Measurements from ENCODE around the gene STAT4. TPM values are rescaled to one million over a fixed set of nuclear protein-coding genes. Genes with fewer than 3 reads are reported as not detected.

Gene STAT4
- polyA plus RNA-seq, 3 donors = 5.7 to 11.7 (median 8.3) TPM

DNA sequence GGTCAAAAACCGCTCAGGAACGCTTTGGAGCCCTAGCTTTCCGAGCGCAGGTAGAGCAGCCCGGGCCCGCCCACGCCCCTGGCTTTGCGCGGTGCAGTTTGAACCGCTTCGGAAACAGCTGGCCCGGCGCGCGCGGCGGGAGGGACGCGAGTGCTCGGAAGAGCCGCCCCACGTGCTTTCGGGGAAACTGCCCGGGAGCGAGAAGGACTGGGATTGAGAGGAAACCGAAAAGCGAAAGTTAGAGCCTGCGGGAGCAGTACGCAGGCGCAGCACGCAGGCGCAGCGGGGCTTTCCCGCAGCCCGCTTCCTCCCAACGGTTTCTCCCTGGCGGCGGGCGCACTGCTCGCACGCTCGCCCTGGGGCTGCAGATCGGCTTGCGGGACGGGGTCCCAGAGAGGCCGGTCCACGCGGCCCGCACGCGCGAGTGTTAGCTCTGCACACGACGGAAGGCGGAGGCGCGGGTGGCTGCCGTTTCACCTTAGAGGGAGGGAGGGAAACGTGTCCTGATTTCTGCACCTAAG, 130.5 kb downstream of the STAT4 start:
- DNase-seq (ENCODE audit: low read depth in 3 of 3, low spot score in 2 of 3) = peak; percentile 90

DNA sequence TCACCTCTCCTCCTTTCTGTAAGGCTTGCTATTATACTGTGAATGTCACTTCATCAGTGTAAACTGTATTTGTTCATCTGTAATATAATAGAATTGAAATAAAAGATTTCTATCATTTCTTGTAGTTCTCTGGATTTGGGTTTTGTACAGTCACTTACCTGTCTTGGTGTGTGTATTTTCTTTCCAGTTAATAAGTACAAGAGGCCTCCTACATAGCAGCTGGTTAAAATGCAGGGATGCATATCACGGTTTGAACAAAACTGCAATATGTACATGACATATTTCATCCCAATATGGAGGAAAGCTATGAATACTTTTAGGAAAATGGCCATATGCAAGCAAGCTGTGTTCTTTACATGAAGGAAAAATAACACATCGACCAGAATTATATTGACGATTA, 131.4 kb downstream of the STAT4 start:
- DNase-seq (ENCODE audit: low read depth in 3 of 3, low spot score in 2 of 3) = no peak

DNA sequence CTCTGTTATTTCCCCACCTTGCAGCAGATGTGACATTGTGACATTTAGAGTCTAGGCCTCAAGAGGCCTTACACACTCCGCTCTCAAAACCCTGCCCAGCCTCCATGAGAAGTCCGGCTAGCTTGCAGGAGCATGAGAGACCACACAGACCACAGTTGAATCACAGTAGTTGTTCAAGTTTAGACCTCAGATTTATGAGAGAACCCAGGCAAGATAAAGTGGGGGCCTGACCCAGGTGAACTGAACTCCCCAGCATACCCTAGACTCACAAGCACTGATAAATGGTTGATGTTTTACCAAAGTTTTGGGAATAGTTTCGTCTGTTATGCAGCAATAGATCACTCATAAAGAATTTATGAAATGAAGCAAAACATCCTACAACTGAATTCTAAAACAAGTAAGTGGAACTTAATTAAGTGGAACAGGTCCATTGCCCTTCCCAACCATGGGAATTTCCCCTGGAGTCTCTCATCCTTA, 132.1 kb downstream of the STAT4 start:
- DNase-seq (ENCODE audit: low read depth in 3 of 3, low spot score in 2 of 3) = no peak

DNA sequence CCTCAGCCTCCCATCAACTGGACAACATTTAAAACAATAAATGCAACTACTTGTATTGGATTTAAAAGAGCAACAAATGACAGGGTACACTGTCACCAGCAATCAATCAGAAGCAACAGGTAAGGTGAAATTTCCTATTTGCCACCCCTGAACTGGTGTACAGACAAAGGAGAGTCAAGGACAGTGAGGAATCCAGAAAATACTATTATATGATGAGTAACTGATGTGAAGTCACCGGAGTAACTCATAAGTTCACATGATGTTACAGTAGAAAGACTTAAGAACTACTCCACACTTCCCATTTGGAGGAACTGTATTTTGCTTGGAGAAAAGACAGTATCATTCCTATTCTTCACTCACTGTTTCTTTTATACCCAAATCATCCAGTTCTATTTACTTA, 132.7 kb downstream of the STAT4 start:
- DNase-seq (ENCODE audit: low read depth in 3 of 3, low spot score in 2 of 3) = no peak

DNA sequence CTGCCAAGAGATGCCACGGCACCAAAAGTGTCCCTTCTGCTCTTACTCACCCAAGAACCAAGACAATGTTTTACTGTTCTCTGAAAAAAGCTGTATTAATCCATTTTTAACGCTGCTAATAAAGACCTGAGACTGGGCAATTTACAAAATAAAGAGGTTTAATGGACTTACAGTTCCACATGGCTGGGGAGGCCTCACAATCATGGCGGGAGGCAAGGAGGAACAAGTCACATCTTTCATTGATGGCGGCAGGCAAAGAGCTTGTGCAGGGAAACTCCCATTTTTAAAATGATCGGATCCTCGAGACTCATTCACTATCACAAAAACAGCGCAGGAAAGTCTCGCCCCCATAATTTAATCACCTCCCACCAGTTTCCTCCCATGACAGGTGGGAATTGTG, 135.0 kb downstream of the STAT4 start:
- DNase-seq (ENCODE audit: low read depth in 3 of 3, low spot score in 2 of 3) = no peak

DNA sequence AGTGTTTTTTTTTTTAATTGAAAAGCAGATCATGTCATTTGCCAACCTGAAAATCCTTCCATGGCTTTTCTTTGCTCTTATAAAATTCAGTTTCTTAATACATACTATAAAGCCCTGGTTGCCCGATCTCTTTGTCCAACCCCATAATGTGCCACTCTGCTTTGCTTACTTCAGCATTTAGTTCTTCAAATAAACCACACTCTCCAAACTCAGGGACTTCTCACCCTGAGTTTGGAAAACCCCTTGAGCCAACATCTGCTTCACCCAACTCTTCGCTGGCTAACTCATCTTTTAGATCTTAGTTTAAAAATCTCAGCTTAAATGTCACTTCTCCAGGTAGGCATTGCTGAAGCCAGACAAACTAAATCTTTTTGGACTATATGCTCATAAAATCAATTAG, 135.6 kb downstream of the STAT4 start:
- no peak for DNase-seq (ENCODE audit: low read depth in 3 of 3, low spot score in 2 of 3)

DNA sequence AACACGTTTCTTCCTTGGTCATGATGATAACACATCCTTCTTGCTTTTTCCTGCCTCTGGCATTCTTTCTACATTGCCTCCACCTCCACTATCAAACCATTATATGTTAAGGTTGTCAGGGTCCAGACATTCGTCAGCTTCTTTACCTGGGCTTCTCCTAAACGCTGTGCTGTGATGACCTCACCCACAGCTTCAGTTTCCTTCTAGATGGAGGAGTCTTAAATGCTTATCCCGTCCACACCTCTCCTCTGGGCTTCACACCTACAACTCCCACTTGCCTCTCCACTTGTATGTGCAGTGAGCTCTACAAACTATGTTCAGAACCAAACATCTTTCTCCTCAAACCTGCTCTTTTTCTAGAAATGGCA, 136.2 kb downstream of the STAT4 start:
- no peak for DNase-seq (ENCODE audit: low read depth in 3 of 3, low spot score in 2 of 3)

DNA sequence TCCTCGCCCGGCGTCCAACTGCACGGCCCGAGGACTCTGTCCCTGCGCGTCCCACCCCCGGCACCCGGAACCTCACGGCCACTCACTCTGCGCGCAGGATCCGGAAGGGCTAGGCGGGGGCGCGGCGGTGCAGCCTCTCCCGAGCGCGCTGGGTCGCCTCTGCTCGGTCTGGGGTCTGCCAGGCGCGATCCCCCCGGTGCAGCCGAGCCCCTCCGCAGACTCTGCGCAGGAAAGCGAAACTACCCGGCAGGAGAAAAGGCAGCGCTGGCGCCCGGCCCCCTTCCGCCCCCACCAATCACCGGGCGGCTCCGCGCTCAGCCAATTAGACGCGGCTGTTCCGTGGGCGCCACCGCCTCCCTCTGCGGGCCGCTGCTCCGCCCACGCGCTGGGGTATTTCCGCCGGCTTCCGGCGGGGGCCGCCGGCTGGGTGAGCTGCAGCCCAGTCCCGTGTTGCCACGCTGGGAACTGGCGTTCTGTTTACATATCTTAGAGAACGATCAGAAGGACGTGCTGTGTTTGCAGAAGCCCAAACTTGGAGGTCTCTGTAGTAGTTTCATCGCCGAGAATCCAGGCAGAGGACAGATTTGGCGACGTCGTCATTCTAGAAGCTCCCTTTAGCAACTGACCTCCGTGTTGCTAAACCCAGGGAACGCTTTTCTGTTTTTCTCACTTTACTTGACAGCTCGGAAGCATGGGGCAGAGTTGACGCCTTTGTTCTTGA, 136.7 kb downstream of the STAT4 start, which contains the start of gene STAT1:
Gene STAT1 (minus strand): TSS at position 240 of the 721 bp plus-strand sequence. CDS start 4,168 bp downstream, outside the sequence.
- peak; percentile 75 to 87 (median 82) for DNase-seq (ENCODE audit: low read depth in 3 of 3, low spot score in 2 of 3)

DNA sequence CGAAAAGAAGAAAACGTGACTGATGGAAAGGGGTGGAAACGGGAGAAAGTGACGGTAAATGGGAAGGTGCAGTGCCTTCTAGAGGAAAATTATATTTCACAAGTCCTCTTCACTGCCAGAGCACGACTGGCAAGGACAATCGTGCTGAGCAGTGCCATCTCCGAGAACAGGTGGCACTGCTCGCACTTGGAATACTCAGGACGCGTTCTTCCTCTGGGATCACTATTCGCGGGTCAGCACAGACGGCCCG, 137.2 kb downstream of the STAT4 start:
- no peak for DNase-seq (ENCODE audit: low read depth in 3 of 3, low spot score in 2 of 3)

DNA sequence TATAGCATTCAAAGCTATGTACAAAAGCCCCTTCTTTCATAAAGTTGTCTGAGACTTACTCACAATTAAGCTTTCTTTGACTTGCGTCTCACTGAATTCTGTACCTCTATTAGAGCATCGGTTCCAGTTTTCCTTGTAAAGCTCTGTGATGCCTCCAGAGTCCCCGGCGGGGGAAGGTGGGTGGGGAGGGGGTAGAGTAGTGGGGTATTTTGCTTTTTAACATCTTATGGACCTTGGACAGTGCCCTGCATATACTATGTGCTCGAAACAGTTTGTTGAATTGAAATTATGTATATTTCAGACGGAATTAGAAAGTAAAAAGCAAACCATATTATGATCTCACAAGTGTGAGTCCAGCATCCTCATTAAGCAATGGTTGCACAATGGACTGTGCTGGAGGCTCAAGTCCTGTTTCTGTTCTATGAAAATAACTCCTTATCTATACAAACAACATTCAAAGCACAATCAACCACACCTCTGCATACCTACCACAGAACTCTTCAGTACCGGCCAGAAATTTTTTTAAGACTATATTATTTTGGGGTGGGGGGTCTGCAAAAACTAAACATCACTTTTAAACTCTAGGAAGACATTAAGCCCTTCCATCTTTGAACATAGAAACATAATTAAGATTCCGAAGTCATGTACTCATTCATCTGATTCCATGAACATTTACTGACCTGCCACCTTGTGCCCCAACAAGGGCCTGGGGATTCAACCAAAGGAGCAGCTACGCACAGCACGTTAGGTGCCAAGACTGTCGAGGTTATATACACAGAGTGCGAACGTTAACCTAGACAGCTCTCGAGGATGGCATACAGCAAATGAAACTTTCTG, 137.7 kb downstream of the STAT4 start:
- DNase-seq (ENCODE audit: low read depth in 3 of 3, low spot score in 2 of 3) = no peak

DNA sequence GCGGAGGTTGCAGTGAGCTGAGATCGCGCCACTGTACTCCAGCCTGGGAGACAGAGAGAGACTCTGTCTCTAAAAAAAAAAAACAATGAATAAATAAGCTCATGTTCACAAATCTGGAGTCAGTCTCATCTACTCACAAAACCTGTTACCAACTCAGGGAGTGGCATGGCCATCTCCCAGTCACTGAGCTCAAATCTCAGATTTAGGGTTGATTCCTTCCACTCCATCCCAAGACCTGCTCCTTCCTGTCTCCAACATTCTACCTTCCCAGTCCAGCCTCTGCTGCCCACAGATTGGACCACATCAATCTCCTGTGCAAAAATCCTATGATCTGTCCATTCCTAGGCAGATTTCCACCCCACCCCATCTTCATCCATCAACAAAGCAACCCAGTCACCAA, 138.4 kb downstream of the STAT4 start:
- no peak for DNase-seq (ENCODE audit: low read depth in 3 of 3, low spot score in 2 of 3)

DNA sequence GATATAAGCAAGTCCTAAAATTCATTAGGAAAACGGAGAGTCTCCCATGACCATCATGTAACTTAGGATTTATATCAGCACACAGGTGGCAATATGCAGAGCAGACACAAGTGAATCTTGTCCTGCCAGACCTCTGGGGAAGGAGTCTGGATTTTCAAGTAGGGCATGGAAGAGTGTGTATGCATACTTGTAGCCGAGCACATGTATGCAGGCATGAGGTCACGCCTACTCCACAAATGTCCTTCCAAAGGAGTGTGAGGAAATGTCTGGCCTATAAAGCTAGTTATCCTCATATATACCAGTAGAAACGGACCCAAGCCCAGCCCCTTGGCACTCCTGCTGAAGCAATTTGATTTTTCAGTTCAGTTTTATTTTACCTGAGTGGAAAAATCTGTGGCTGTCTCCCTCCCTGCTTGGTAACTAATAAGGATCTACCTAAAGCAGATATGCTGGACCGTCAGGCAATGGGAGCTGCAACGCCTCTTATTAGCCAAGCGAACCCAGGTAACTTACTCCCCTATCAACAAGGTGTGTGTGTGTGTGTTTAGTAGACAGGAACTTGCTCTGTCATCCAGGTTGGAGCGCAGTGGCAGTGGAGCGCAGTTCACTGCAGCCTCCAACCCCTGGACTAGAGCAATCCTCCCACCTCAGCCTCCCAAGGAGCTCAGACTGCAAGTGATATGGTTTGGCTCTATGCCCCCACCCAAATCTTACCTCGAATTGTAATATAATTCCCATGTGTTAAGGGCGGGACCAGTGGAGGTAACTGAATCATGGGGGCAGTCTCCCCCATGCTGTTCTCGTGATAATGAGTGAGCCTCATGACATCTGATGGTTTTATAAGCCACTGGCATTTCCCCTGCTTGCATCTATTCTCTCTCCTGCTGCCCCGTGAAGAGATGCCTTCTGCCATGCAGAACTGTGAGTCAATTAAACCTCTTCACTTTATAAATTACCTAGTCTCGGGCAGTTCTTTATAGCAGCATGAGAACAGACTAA, 139.6 kb downstream of the STAT4 start:
- no peak for DNase-seq (ENCODE audit: low read depth in 3 of 3, low spot score in 2 of 3)

DNA sequence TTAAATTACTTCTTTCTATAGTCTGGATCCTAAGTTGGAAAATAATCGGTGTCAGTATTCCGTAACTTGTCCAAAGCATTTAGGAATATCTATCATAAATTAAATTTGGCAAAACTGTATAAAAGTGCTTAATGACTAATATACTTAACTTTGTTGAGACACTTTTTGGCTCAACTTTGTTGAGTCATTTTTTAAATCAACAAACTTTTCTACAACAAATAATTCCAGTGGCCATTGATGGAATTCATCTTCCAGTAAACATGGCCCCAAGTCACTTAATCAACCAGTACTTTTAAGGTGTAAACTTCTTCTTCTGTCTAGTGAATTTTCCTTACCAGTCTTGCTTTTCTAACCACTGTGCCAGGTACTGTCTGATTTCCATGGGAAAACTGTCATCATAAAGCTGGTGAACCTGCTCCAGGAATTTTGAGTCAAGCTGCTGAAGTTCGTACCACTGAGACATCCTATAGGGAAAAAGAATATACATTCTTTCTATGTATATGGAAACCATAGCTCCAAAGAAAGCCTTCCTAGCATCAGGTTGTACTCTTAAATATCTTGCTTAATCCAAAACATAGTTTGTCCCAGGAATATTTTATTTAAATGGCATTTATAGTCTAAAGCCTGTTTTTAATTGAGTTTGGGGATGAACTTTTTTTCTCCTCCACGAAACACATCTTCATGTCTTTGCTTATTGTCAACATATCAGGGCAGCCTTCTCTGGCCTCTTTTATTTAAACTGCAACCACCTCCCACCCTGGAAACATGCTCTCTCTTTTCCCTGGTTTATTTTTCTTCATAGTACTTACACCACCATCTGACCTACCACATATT, 141.0 kb downstream of the STAT4 start:
- no peak for DNase-seq (ENCODE audit: low read depth in 3 of 3, low spot score in 2 of 3)

DNA sequence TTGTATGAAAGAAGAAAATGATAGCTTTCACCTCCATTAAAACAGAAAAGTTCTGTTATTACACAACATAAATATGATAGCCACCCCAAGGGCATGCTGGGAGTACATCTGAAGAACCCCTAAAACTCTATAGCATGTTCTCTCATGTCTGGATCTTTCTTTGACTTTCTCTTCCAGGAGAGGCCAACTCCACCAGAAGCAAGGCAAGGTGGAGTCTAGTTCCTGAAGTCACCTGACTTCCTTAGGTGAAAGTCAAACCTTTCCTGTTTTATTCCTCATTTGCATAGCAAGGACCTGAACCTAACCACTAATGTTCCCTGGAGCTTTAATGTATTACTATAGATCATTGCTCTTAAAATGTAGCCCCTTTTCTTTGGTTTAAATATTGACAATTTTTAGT, 142.5 kb downstream of the STAT4 start:
- DNase-seq (ENCODE audit: low read depth in 3 of 3, low spot score in 2 of 3) = no peak

DNA sequence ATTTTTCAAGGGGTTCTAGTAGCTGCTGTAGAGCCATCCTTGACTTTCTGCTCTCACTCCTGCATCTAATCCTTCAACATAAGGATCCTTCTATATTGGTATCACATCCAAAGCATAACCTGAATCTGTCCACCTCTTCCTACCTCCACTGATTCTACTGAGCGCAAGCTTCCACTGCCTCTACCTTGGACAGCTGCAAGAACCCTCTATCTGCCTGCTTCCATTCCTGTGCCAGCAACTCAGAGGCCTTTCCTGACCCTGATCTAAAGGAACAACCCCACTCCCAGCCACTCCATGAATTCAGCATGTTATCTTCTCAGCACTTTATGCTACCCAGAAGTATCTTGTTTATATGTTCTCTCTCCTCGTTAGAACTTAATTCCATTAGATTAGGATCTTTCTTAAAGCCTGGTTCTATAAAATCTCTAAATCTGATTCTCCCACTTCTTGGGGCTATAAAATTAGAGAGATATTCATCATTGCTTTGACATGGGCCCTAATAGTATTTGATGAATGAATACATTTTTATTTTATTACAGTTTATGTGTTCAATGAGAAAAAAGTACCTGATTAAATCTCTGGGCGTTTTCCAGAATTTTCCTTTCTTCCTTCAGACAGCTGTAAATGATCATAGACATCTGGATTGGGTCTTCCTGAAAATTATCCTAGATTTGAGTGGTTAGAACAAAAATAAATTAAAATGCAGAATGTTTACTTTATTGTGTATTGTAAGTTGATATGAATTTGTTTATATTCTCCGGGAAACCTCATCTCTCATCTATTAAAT, 143.6 kb downstream of the STAT4 start:
- no peak for DNase-seq (ENCODE audit: low read depth in 3 of 3, low spot score in 2 of 3)

DNA sequence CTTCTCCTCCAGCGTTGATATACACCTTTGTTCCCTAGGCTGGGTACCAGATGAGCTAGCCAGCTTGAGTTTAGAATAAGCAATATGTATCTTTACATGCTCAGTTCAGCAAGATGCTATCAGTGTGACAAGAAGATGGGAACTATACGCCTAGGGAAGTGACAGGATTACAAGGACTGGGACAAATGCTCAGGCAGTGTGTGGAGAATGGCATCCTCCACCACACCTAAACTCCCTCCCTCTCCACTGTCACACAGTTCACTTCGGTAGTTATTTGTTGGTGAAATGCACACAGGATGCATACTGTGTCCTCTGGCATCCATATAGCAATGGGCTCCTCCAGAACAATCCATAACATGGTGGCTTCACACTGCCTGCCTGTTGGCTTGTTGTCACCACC, 144.5 kb downstream of the STAT4 start:
- DNase-seq (ENCODE audit: low read depth in 3 of 3, low spot score in 2 of 3) = no peak

DNA sequence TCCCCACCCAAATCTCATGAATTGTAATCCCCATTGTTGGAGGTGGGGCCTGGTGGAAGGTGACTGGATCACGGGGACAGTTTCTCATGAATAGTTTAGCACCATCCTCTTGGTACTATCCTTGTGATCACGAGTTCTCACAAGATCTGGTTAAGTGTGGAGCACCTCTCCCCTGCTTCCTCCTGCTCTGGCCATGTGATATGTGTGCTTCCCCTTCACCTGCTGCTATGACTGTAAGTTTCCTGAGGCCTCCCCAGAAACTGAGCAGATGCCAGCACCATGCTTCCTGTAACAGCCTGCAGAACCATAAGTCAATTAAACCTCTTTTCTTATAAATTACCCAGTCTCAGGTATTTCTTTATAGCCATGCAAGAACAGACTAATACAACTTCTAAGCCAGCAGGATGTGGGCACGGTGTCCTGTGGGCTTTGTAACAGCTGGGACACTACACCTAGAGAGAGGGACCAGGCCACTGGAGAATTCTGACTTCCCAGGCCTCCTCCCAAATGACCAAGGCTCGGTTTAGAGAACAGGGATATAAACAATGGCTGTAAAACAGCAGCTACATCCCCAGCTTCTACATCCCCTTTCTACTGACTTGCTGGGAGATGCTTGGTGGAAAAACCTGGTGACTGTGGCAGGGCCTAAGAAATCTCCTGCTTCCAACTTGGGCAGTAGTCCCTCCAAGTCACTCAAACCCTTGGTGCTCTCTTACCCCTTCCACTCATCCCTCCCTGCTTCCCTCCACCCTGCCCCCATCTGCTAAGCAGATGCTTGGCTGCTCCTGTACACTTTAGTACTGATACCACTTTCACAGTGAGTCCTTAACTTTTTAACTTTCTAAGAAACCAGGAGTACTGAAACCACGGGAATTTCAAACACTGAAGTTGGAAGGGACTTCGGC, 147.1 kb downstream of the STAT4 start:
- no peak for DNase-seq (ENCODE audit: low read depth in 3 of 3, low spot score in 2 of 3)

DNA sequence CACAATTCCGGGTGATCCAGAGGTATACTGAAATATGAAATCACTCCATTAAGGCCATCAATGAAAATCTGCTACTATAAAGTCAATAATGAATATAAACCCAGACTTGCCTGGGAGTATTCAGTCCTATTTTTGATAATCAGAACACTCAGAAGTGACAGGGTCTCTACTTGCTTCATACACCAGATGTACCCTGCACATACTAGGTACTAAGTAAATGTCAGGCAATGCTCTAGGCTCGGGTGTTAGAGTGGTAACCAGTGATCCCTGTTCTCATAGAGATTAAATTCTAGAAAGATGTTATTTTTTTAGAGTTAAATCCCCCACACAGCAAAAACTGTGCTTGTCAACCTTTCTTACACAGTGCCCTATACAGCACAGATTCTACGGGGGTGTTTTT, 149.2 kb downstream of the STAT4 start:
- DNase-seq (ENCODE audit: low read depth in 3 of 3, low spot score in 2 of 3) = no peak

Measured in right renal cortex interstitium (tissue), 3 donors.